Left lung (tissue), 10 donors: ENCODE measurements around the gene OR52R1. TPM values are rescaled to one million over a fixed set of nuclear protein-coding genes. Genes with fewer than 3 reads are reported as not detected.
"Not testable (repeated sequence)": the region's sequence is repeated elsewhere in the genome, so short reads cannot be mapped to it uniquely, and the experiment has no call there.

Experiments used
- ATAC-seq: fragments of 200-7000 bp; cut with Tn5 transposase; one replicate; pipeline ENCODE4 v1.9.1; 2020; ENCODE audit warnings: moderate library complexity
- DNase-seq, 4 donors: peaks; one replicate each; pipeline ENCODE4 v3.0.0-alpha.2; 2013 to 2020
- H3K27ac ChIP-seq, 2 donors: fragments of 200-600 bp; sonication (generic) in 1 of 2; one replicate each; pipeline versions ENCODE4 v1.5.0 to v1.8.0; 2020 to 2021
- H3K27me3 ChIP-seq, 2 donors: fragments of 200-600 bp; sonication (generic) in 1 of 2; one replicate each; pipeline versions ENCODE4 v1.5.0 to v1.8.0; 2020 to 2021
- H3K36me3 ChIP-seq, 2 donors: fragments of 200-600 bp; sonication (generic) in 1 of 2; one replicate each; pipeline versions ENCODE4 v1.5.0 to v1.8.0; 2020 to 2021
- H3K4me1 ChIP-seq, 2 donors: fragments of 200-600 bp; one replicate each; pipeline ENCODE4 v1.8.0; 2021
- H3K4me3 ChIP-seq, 2 donors: fragments of 200-600 bp; sonication (generic) in 1 of 2; one replicate each; pipeline versions ENCODE4 v1.5.0 to v1.8.0; 2020 to 2021; ENCODE audit warnings: mild to moderate bottlenecking in 1 of 2
- H3K9me3 ChIP-seq, 2 donors: fragments of 200-600 bp; sonication (generic) in 1 of 2; one replicate each; pipeline versions ENCODE4 v1.5.0 to v1.8.0; 2020 to 2021
- intact Hi-C, 2 donors: fragments of 100-400 bp; cut with DNase I; formaldehyde crosslinking; loops; one replicate each; pipeline versions ENCODE4 v1.11.2 to v1.14.2; 2022
- polyA plus RNA-seq, 6 donors: library from polyadenylated mRNA; unstranded; fragments of 120-200 nt; gene quantifications; one replicate each; pipeline ENCODE4 v1.2.1, GENCODE V29; 2013; ENCODE audit not compliant: insufficient read length in 6 of 6
- total RNA-seq, 2 donors: library from RNA; stranded (reverse); fragmentation: NEBNext Ultra II Directional; extraction: Animal tissue kit (Norgen Biotek cat#: 25700); gene quantifications; one replicate each; pipeline ENCODE4 v1.2.1, GENCODE V29; 2021
- TF ChIP-seq, protein P1 (sequence below), 2 donors: fragments of 200-600 bp; sonication (generic) in 1 of 2; IDR thresholded peaks; one replicate each; pipeline versions ENCODE4 v1.5.0 to v1.8.0; 2021; ENCODE audit warnings: antibody characterized with exemption in 2 of 2
- donor health status: DM: no; HTN: yes; CAD: no.
- donor health status: DM: no; HTN: no; CAD: no.

OR52R1 gene
- total and polyA plus RNA-seq, 8 donors: not detected

DNA sequence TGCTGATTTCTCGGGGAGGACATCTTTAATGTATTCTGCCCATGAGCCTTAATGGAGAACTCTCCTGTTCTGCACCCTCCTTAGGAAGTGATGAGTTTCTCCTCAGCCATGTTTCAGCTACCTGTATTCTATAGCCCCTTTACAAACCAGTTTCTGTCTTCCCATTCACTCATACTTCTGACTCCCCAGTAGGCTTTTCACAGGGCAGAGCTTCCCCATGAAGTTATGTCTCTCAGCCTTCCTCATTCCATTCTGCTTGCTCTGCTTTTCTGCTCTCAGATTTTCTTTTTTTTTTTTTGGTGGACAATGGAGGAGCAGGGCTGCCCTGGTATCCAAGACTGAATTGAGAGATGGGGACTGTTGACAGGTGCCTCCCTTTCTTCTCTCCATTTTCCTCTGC is 4.3 kb upstream of the OR52R1 start:
- no peak overlapping the region for H3K27ac ChIP-seq
- no peaks in the 10 kb centered on the region for H3K27me3 ChIP-seq
- TF ChIP-seq, protein P1, sequence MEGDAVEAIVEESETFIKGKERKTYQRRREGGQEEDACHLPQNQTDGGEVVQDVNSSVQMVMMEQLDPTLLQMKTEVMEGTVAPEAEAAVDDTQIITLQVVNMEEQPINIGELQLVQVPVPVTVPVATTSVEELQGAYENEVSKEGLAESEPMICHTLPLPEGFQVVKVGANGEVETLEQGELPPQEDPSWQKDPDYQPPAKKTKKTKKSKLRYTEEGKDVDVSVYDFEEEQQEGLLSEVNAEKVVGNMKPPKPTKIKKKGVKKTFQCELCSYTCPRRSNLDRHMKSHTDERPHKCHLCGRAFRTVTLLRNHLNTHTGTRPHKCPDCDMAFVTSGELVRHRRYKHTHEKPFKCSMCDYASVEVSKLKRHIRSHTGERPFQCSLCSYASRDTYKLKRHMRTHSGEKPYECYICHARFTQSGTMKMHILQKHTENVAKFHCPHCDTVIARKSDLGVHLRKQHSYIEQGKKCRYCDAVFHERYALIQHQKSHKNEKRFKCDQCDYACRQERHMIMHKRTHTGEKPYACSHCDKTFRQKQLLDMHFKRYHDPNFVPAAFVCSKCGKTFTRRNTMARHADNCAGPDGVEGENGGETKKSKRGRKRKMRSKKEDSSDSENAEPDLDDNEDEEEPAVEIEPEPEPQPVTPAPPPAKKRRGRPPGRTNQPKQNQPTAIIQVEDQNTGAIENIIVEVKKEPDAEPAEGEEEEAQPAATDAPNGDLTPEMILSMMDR (IDR thresholded peaks at IDR 0.05): no peak
- ATAC-seq (no peak), DNase-seq (no peak)
- intact Hi-C loops: no loop called here
- no peaks in the 10 kb centered on the region for H3K36me3 ChIP-seq
- no peaks in the 10 kb centered on the region for H3K9me3 ChIP-seq
- no peaks in the 10 kb centered on the region for H3K4me1 ChIP-seq
- no peak overlapping the region for H3K4me3 ChIP-seq

DNA sequence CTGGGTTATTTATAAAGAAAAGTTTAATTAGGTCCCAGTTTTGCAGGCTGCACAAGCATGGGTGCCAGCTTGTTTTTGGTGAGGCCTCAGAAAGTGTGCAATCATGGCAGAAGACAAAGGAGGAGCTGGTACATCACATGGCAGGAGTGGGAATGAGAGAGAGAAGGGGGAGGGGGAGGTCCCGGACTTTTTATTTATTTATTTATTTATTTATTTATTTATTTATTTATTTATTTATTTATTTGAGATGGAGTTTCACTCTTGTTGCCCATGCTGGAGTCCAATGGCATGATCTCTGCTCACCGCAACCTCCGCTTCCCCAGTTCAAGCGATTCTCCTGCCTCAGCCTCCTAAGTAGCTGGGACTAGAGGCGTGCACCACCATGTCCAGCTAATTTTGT is 2.9 kb downstream of the OR52R1 start:
- H3K27me3 ChIP-seq, H3K4me3 ChIP-seq, H3K36me3 ChIP-seq, H3K9me3 ChIP-seq, H3K4me1 ChIP-seq, intact Hi-C loops, H3K27ac ChIP-seq, ATAC-seq, DNase-seq: not testable (repeated sequence)

DNA sequence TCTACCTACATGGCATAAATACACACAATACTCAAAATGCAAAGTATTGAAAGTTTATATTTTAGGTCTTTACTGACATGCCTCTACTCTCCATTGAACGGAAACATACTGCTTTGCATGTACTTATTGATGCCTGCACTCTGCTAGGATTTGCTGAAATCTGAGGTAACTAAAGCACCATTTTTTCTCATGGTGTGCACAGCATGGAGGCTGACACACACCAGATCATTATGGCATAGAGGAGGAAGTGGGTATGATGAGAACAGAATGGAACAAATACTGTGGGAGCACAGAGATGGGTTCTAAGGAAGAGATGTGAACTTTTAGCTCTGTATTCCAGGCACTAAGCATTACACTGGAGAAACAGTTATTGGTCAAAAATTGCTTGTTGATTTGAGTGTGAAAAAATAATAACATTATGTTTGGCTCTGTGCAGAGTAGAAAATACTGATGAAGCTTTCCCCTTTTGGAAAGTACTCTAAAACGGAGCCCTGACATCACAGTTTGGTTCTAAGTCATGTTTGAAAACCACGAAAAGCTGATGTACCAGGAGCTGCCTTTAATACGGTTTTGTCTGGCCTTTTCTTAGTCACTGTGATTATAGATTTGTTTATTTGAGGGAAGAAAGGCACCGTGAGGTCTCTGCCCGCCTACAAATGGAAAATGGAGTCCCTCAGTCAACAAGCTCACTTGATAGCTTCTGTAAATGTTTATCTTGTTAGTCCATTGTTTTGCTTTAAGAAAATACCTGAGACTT is 5.6 kb downstream of the OR52R1 start:
- ATAC-seq: no peak
- H3K4me1 ChIP-seq: no peaks in the 10 kb centered on the region
- no peaks in the 10 kb centered on the region for H3K27me3 ChIP-seq
- H3K9me3 ChIP-seq: no peaks in the 10 kb centered on the region
- intact Hi-C loops: no loop called here
- DNase-seq: no peak
- TF ChIP-seq, protein P1 (IDR thresholded peaks at IDR 0.05): no peak
- H3K27ac ChIP-seq: no peak overlapping the region
- H3K4me3 ChIP-seq: no peak overlapping the region
- H3K36me3 ChIP-seq: no peaks in the 10 kb centered on the region

DNA sequence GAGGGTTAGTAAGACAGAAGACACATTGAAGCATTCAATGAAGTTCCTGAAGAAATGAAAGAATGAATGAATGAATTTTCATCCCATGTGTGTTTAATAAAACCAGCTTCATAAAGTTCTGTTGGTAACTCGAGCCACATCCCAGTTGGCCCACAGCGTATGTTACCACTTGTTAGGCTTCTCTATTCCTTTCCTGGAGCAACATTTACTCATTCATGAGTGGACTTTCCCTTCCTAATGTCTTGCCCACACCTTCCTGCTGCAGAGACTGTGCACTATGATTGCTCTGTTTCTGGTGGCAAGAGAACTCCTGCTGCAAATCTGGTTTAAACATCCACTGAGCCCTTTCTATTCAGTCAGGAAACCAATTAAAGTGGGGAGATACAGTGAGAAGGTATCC is 7.0 kb downstream of the OR52R1 start:
- Histone ChIP-seq H3K9me3 (no peaks in the 10 kb centered on the region), H3K27me3 (no peaks in the 10 kb centered on the region), H3K27ac (no peak overlapping the region), H3K36me3 (no peaks in the 10 kb centered on the region), H3K4me3 (no peak overlapping the region), H3K4me1 (no peaks in the 10 kb centered on the region)
- TF ChIP-seq, protein P1 (IDR thresholded peaks at IDR 0.05): no peak
- DNase-seq (no peak), ATAC-seq (no peak)
- intact Hi-C loops: no loop called here

DNA sequence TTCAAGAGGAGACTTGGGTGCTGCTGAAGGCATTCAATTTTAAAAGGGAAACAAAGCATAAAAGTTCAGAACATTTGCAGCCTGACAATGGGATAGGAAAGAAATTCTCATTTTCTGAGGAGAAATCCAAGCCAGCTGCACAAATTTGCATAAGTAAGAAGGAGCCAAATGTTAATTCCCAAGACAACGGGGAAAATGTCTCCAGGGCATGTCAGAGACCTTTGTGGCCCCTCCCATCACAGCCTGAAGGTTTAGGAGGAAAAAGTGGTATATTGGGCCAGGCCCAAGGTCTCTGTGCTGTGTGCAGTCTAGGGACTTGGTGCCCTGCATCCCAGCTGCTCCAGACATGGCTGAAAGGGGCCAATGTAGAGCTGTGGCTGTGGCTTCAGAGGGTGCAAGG is 21.7 kb downstream of the OR52R1 start:
- no peak for ATAC-seq
- TF ChIP-seq, protein P1 (IDR thresholded peaks at IDR 0.05): no peak

DNA sequence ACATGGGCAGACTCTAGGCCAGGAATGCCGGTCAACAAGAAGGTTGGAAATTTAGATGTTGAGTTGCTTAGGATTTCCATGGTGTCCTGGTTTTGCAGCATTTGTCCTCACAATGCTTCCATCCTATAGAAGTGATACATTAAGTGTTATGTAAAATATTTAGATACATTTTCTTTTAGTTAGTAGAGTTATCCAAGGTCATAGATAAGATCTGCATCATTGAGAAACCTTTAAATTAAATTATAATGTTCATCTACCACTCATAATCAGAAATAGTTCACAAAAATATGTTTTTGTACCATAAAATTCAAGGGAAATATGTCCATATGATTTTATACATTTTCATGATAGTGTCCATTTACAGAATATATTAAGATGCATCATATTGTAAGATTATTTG is 34.3 kb downstream of the OR52R1 start, which contains the start of gene OR51F1:
Gene OR51F1, minus strand, starts transcription at position 101 of the 400 bp plus-strand sequence. Its CDS starts 0 bp downstream, at position 101.
- DNase-seq (no peak), ATAC-seq (no peak)
- Histone ChIP-seq H3K27ac (no peak within 1 kb of the TSS), H3K27me3 (no peaks in the 10 kb centered on the region), H3K36me3 (no peaks in the 10 kb centered on the region), H3K4me1 (no peaks in the 10 kb centered on the region), H3K9me3 (no peaks in the 10 kb centered on the region), H3K4me3 (no peak within 1 kb of the TSS)
- intact Hi-C loops: no loop called here
- TF ChIP-seq, protein P1 (IDR thresholded peaks at IDR 0.05): no peak

More for the DNA sequence above, 21.7 kb downstream of the OR52R1 start:
- no peak for DNase-seq
- intact Hi-C loops: no loop called here
- Histone ChIP-seq H3K4me3 (no peak overlapping the region), H3K27me3 (no peaks in the 10 kb centered on the region), H3K4me1 (no peaks in the 10 kb centered on the region), H3K27ac (no peak overlapping the region), H3K36me3 (no peaks in the 10 kb centered on the region), H3K9me3 (peaks cover 0 to 8% of the 10 kb centered on the region in 2 donors)
